GM12865 (cell line): Measurements from ENCODE around the gene RPL22.

Experiments used
- DNase-seq: peaks from one replicate; pipeline ENCODE4 v3.0.0; 2010; ENCODE audit warnings: low read depth
- H3K4me3 ChIP-seq: 2 replicates; pipeline ENCODE4 v1.5.1; 2011; ENCODE audit warnings: mild to moderate bottlenecking, low read depth, low read length, control low read depth
- CTCF ChIP-seq: IDR thresholded peaks from 2 replicates; pipeline ENCODE4 v1.5.1; 2011; ENCODE audit warnings: low read length, control low read depth, low read depth, inconsistent platforms; ENCODE audit not compliant: insufficient read depth; ENCODE audit errors: missing control alignments

Gene RPL22

GRCh38 chr1:6142036-6142621 is 57.3 kb downstream of the RPL22 start:
- no peak for TF ChIP-seq CTCF

GRCh38 chr1:6141592-6141991 is 57.8 kb downstream of the RPL22 start:
- DNase-seq = peak; percentile 43

More at GRCh38 chr1:6142036-6142621, 57.3 kb downstream of the RPL22 start:
- DNase-seq = no peak
- no peak overlapping the region for H3K4me3 ChIP-seq

GRCh38 chr1:6140413-6140812 is 59.0 kb downstream of the RPL22 start:
- no peak for TF ChIP-seq CTCF
- H3K4me3 ChIP-seq = no peak overlapping the region
- DNase-seq = no peak

More at GRCh38 chr1:6141592-6141991, 57.8 kb downstream of the RPL22 start:
- H3K4me3 ChIP-seq = no peak overlapping the region
- peak; percentile 16 for TF ChIP-seq CTCF

- no peak for DNase-seq
- H3K4me3 ChIP-seq = no peak overlapping the region
- no peak for TF ChIP-seq CTCF
Measured at GRCh38 chr1:6137758-6138157, 61.6 kb downstream of the RPL22 start.

- DNase-seq = no peak
- no peak for TF ChIP-seq CTCF
- no peak overlapping the region for H3K4me3 ChIP-seq
Measured at GRCh38 chr1:6136516-6137220, 62.7 kb downstream of the RPL22 start.
